WTC11 (cell line): ENCODE measurements around the gene GPX4. TPM values are rescaled to one million over a fixed set of nuclear protein-coding genes. Genes with fewer than 3 reads are reported as not detected.

Experiments
- ATAC-seq: fragments of 200-7000 bp; cut with Tn5 transposase; 2 replicates; pipeline ENCODE4 v1.10.0; 2021; ENCODE audit warnings: mild to moderate bottlenecking, moderate library complexity
- CTCF ChIA-PET: fragments of 300-600 bp; sonication (Branson Sonifier 250); formaldehyde crosslinking; loops from one replicate; lab custom pipeline; 2021; ENCODE audit warnings: antibody characterized with exemption; lab: Charles Lee
- POLR2A ChIA-PET: fragments of 350-600 bp; sonication (Branson Sonifier 250); formaldehyde crosslinking; loops from one replicate; lab custom pipeline; 2021; ENCODE audit warnings: antibody characterized with exemption; lab: Charles Lee
- DNase-seq: peaks from one replicate; pipeline ENCODE4 v3.0.0; 2021; ENCODE audit warnings: low spot score
- H3K27ac Mint-ChIP-seq: 2 replicates; pipeline ENCODE4 v1.8.0; 2021; ENCODE audit warnings: mixed read lengths
- H3K27me3 Mint-ChIP-seq: 2 replicates; pipeline ENCODE4 v1.8.0; 2021; ENCODE audit warnings: low read depth, mild to moderate bottlenecking, moderate library complexity, mixed read lengths
- H3K36me3 Mint-ChIP-seq: 2 replicates; pipeline ENCODE4 v1.8.0; 2021; ENCODE audit warnings: mixed read lengths
- H3K4me1 Mint-ChIP-seq: 2 replicates; pipeline ENCODE4 v1.8.0; 2022; ENCODE audit warnings: mixed read lengths
- H3K4me3 Mint-ChIP-seq: 2 replicates; pipeline ENCODE4 v1.8.0; 2021; ENCODE audit warnings: mild to moderate bottlenecking, moderate library complexity, mixed read lengths
- H3K9me3 Mint-ChIP-seq: 2 replicates; pipeline ENCODE4 v1.8.0; 2021; ENCODE audit warnings: mixed read lengths
- CBFB ChIP-seq: sonication (generic); formaldehyde crosslinking; IDR thresholded peaks from 2 replicates; pipeline ENCODE4 v1.8.1; 2022; ENCODE audit warnings: mild to moderate bottlenecking, low read depth, missing genetic modification reagents
- CREB1 ChIP-seq: sonication (generic); formaldehyde crosslinking; IDR thresholded peaks from 2 replicates; pipeline ENCODE4 v1.8.0; 2023; ENCODE audit warnings: mild to moderate bottlenecking, missing genetic modification reagents
- EMX1 ChIP-seq: fragments of 250-450 bp; sonication (Bioruptor Pico); IDR thresholded peaks from 2 replicates; pipeline ENCODE4 v1.8.0; 2021; ENCODE audit warnings: mild to moderate bottlenecking
- NR3C1 ChIP-seq: sonication (generic); formaldehyde crosslinking; conservative IDR thresholded peaks from 2 replicates; pipeline ENCODE4 v1.8.1; 2023; ENCODE audit warnings: low read depth, mild to moderate bottlenecking, missing genetic modification reagents
- PRRX2 ChIP-seq: fragments of 250-450 bp; sonication (Bioruptor Pico); IDR thresholded peaks from 2 replicates; pipeline ENCODE4 v1.8.0; 2021; ENCODE audit warnings: mild to moderate bottlenecking
- RELA ChIP-seq: sonication (generic); formaldehyde crosslinking; IDR thresholded peaks from 2 replicates; pipeline ENCODE4 v1.8.1; 2022; ENCODE audit warnings: missing genetic modification reagents, mild to moderate bottlenecking, borderline replicate concordance
- ZNF423 ChIP-seq: fragments of 250-450 bp; sonication (Bioruptor Pico); IDR thresholded peaks from 2 replicates; pipeline ENCODE4 v2.1.2; 2022; ENCODE audit warnings: mild to moderate bottlenecking, moderate library complexity
- total RNA-seq: library from RNA; stranded (reverse); gene quantifications from 3 replicates; pipeline ENCODE4 v1.2.3, GENCODE V29; 2021
- TF ChIP-seq, protein P1 (sequence below): sonication (generic); formaldehyde crosslinking; IDR thresholded peaks from 2 replicates; pipeline ENCODE4 v1.8.1; 2022; ENCODE audit warnings: mild to moderate bottlenecking, missing genetic modification reagents, moderate library complexity, borderline replicate concordance
- TF ChIP-seq, protein P2 (sequence below): fragments of 200-600 bp; IDR thresholded peaks from 2 replicates; pipeline ENCODE4 v1.8.0; 2022; ENCODE audit warnings: antibody characterized with exemption
- TF ChIP-seq, protein P3 (sequence below): sonication (generic); formaldehyde crosslinking; IDR thresholded peaks from 2 replicates; pipeline ENCODE4 v1.8.1; 2022; ENCODE audit warnings: missing genetic modification reagents, borderline replicate concordance
- TF ChIP-seq, protein P4 (sequence below): sonication (generic); formaldehyde crosslinking; IDR thresholded peaks from 2 replicates; pipeline ENCODE4 v1.8.1; 2022; ENCODE audit warnings: low read depth, mild to moderate bottlenecking, moderate library complexity, missing genetic modification reagents, borderline replicate concordance
- TF ChIP-seq, protein P5 (sequence below): sonication (generic); formaldehyde crosslinking; IDR thresholded peaks from 2 replicates; pipeline ENCODE4 v1.8.1; 2022; ENCODE audit warnings: mild to moderate bottlenecking, moderate library complexity, missing genetic modification reagents
- TF ChIP-seq, protein P6 (sequence below): sonication (generic); formaldehyde crosslinking; conservative IDR thresholded peaks from 2 replicates; pipeline ENCODE4 v1.8.1; 2023; ENCODE audit warnings: mild to moderate bottlenecking, low read depth, missing genetic modification reagents, moderate library complexity
- TF ChIP-seq, protein P7 (sequence below): sonication (generic); formaldehyde crosslinking; IDR thresholded peaks from 2 replicates; pipeline ENCODE4 v1.8.1; 2023; ENCODE audit warnings: mild to moderate bottlenecking, missing genetic modification reagents, borderline replicate concordance
- TF ChIP-seq, protein P8 (sequence below): sonication (generic); formaldehyde crosslinking; IDR thresholded peaks from 2 replicates; pipeline ENCODE4 v1.8.1; 2023; ENCODE audit warnings: mild to moderate bottlenecking, missing genetic modification reagents

Gene GPX4
- total RNA-seq, 1 experiment from 2014 or later: 363 TPM

DNA sequence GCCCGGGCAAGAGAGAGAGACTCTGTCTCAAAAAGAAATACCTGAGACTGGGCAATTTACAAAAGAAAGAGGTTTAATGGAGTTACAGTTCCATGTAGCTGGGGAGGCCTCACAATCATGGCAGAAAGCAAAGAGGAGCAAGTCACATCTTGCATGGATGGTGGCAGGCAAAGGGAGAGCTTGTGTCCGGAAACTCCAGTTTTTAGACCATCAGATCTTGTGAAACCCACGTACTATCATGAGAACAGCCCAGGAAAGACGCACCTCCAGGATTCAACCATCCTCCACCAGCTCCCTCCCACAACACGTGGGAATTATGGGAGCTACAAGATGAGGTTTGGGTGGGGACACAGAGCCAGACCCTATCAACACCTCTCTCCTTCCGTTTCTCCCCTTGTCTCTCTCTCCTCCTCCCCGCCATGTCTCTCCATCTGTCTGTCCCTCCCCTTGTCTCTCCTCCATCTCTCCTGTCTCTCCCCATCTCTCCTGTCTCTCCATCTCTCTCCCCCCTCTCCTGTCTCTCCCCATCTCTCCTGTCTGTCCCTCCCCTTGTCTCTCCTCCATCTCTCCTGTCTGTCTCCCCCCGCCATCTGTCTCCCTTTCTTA is 18.6 kb upstream of the GPX4 start:
- Mint-ChIP-seq H3K36me3 (peaks cover 14% of the 10 kb centered on the region), H3K4me3 (no peak overlapping the region), H3K27ac (peak overlapping the region; percentile 88), H3K9me3 (no peaks in the 10 kb centered on the region), H3K4me1 (no peaks in the 10 kb centered on the region; the same call in 1 of the 2 replicates), H3K27me3 (no peaks in the 10 kb centered on the region)
- ChIA-PET POLR2A (interaction anchor here (0.6 to 1.2 kb wide), 4 partner anchors 9 to 418 kb away, joined by 3 to 4 read pairs (median 3); no protein-coding TSS in a partner anchor), CTCF (interaction anchor here (0.5 to 1.5 kb wide), 4 partner anchors 21 to 345 kb away, joined by 3 to 4 read pairs (median 4); no protein-coding TSS in a partner anchor)
- DNase-seq (no peak), ATAC-seq (no peak)
- TF ChIP-seq, protein P1, sequence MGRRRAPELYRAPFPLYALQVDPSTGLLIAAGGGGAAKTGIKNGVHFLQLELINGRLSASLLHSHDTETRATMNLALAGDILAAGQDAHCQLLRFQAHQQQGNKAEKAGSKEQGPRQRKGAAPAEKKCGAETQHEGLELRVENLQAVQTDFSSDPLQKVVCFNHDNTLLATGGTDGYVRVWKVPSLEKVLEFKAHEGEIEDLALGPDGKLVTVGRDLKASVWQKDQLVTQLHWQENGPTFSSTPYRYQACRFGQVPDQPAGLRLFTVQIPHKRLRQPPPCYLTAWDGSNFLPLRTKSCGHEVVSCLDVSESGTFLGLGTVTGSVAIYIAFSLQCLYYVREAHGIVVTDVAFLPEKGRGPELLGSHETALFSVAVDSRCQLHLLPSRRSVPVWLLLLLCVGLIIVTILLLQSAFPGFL (CRISPR knock-in tag): no peak
- TF ChIP-seq, protein P2, sequence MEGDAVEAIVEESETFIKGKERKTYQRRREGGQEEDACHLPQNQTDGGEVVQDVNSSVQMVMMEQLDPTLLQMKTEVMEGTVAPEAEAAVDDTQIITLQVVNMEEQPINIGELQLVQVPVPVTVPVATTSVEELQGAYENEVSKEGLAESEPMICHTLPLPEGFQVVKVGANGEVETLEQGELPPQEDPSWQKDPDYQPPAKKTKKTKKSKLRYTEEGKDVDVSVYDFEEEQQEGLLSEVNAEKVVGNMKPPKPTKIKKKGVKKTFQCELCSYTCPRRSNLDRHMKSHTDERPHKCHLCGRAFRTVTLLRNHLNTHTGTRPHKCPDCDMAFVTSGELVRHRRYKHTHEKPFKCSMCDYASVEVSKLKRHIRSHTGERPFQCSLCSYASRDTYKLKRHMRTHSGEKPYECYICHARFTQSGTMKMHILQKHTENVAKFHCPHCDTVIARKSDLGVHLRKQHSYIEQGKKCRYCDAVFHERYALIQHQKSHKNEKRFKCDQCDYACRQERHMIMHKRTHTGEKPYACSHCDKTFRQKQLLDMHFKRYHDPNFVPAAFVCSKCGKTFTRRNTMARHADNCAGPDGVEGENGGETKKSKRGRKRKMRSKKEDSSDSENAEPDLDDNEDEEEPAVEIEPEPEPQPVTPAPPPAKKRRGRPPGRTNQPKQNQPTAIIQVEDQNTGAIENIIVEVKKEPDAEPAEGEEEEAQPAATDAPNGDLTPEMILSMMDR: no peak
- TF ChIP-seq, protein P3, sequence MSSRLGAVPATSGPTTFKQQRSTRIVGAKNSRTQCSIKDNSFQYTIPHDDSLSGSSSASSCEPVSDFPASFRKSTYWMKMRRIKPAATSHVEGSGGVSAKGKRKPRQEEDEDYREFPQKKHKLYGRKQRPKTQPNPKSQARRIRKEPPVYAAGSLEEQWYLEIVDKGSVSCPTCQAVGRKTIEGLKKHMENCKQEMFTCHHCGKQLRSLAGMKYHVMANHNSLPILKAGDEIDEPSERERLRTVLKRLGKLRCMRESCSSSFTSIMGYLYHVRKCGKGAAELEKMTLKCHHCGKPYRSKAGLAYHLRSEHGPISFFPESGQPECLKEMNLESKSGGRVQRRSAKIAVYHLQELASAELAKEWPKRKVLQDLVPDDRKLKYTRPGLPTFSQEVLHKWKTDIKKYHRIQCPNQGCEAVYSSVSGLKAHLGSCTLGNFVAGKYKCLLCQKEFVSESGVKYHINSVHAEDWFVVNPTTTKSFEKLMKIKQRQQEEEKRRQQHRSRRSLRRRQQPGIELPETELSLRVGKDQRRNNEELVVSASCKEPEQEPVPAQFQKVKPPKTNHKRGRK (CRISPR knock-in tag): no peak
- TF ChIP-seq, protein P4, sequence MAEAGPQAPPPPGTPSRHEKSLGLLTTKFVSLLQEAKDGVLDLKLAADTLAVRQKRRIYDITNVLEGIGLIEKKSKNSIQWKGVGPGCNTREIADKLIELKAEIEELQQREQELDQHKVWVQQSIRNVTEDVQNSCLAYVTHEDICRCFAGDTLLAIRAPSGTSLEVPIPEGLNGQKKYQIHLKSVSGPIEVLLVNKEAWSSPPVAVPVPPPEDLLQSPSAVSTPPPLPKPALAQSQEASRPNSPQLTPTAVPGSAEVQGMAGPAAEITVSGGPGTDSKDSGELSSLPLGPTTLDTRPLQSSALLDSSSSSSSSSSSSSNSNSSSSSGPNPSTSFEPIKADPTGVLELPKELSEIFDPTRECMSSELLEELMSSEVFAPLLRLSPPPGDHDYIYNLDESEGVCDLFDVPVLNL (CRISPR knock-in tag): no peak
- TF ChIP-seq NR3C1: no peak
- TF ChIP-seq, protein P5, sequence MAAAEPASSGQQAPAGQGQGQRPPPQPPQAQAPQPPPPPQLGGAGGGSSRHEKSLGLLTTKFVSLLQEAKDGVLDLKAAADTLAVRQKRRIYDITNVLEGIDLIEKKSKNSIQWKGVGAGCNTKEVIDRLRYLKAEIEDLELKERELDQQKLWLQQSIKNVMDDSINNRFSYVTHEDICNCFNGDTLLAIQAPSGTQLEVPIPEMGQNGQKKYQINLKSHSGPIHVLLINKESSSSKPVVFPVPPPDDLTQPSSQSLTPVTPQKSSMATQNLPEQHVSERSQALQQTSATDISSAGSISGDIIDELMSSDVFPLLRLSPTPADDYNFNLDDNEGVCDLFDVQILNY (CRISPR knock-in tag): no peak
- TF ChIP-seq RELA (CRISPR knock-in tag): no peak
- TF ChIP-seq, protein P6, sequence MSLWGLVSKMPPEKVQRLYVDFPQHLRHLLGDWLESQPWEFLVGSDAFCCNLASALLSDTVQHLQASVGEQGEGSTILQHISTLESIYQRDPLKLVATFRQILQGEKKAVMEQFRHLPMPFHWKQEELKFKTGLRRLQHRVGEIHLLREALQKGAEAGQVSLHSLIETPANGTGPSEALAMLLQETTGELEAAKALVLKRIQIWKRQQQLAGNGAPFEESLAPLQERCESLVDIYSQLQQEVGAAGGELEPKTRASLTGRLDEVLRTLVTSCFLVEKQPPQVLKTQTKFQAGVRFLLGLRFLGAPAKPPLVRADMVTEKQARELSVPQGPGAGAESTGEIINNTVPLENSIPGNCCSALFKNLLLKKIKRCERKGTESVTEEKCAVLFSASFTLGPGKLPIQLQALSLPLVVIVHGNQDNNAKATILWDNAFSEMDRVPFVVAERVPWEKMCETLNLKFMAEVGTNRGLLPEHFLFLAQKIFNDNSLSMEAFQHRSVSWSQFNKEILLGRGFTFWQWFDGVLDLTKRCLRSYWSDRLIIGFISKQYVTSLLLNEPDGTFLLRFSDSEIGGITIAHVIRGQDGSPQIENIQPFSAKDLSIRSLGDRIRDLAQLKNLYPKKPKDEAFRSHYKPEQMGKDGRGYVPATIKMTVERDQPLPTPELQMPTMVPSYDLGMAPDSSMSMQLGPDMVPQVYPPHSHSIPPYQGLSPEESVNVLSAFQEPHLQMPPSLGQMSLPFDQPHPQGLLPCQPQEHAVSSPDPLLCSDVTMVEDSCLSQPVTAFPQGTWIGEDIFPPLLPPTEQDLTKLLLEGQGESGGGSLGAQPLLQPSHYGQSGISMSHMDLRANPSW (CRISPR knock-in tag): no peak
- TF ChIP-seq ZNF423 (CRISPR knock-in tag): no peak
- TF ChIP-seq CBFB (CRISPR knock-in tag): no peak
- TF ChIP-seq, protein P7, sequence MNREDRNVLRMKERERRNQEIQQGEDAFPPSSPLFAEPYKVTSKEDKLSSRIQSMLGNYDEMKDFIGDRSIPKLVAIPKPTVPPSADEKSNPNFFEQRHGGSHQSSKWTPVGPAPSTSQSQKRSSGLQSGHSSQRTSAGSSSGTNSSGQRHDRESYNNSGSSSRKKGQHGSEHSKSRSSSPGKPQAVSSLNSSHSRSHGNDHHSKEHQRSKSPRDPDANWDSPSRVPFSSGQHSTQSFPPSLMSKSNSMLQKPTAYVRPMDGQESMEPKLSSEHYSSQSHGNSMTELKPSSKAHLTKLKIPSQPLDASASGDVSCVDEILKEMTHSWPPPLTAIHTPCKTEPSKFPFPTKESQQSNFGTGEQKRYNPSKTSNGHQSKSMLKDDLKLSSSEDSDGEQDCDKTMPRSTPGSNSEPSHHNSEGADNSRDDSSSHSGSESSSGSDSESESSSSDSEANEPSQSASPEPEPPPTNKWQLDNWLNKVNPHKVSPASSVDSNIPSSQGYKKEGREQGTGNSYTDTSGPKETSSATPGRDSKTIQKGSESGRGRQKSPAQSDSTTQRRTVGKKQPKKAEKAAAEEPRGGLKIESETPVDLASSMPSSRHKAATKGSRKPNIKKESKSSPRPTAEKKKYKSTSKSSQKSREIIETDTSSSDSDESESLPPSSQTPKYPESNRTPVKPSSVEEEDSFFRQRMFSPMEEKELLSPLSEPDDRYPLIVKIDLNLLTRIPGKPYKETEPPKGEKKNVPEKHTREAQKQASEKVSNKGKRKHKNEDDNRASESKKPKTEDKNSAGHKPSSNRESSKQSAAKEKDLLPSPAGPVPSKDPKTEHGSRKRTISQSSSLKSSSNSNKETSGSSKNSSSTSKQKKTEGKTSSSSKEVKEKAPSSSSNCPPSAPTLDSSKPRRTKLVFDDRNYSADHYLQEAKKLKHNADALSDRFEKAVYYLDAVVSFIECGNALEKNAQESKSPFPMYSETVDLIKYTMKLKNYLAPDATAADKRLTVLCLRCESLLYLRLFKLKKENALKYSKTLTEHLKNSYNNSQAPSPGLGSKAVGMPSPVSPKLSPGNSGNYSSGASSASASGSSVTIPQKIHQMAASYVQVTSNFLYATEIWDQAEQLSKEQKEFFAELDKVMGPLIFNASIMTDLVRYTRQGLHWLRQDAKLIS (CRISPR knock-in tag): no peak
- peak; percentile 66; the same call in 1 of the 2 replicates for TF ChIP-seq EMX1 (CRISPR knock-in tag)
- 0 out of 2 replicates have a peak, but pooled peaks have one; percentile 40 for TF ChIP-seq PRRX2 (CRISPR knock-in tag)
- TF ChIP-seq, protein P8, sequence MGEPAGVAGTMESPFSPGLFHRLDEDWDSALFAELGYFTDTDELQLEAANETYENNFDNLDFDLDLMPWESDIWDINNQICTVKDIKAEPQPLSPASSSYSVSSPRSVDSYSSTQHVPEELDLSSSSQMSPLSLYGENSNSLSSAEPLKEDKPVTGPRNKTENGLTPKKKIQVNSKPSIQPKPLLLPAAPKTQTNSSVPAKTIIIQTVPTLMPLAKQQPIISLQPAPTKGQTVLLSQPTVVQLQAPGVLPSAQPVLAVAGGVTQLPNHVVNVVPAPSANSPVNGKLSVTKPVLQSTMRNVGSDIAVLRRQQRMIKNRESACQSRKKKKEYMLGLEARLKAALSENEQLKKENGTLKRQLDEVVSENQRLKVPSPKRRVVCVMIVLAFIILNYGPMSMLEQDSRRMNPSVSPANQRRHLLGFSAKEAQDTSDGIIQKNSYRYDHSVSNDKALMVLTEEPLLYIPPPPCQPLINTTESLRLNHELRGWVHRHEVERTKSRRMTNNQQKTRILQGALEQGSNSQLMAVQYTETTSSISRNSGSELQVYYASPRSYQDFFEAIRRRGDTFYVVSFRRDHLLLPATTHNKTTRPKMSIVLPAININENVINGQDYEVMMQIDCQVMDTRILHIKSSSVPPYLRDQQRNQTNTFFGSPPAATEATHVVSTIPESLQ (CRISPR knock-in tag): no peak
- no peak for TF ChIP-seq CREB1 (CRISPR knock-in tag)
